Thoracic aorta (tissue), 2 donors: ENCODE measurements around the gene TRAK1. TPM values are rescaled to one million over a fixed set of nuclear protein-coding genes. Genes with fewer than 3 reads are reported as not detected.

Experiments used
- ATAC-seq: fragments of 150-250 bp; one replicate; pipeline ENCODE4 v1.8.0; 2017; ENCODE audit warnings: low read depth; ENCODE audit not compliant: insufficient number of reproducible peaks, low FRiP score
- DNase-seq: peaks from one replicate; pipeline ENCODE4 v3.0.0-alpha.2; 2020; ENCODE audit warnings: low spot score
- H3K27ac ChIP-seq, 2 donors: fragments of 200-600 bp; sonication (generic); 1 replicate in 1 of 2; 2 replicates in 1 of 2; pipeline ENCODE4 v1.5.1; 2016; ENCODE audit warnings: mild to moderate bottlenecking in 2 of 2, moderate library complexity in 2 of 2
- H3K27me3 ChIP-seq: fragments of 200-600 bp; sonication (generic); replicated peaks from 2 replicates; pipeline ENCODE4 v1.6.0; 2016; ENCODE audit warnings: mild to moderate bottlenecking; ENCODE audit not compliant: insufficient read depth
- H3K36me3 ChIP-seq: fragments of 200-600 bp; sonication (generic); one replicate; pipeline ENCODE4 v1.5.1; 2016
- H3K4me1 ChIP-seq, 2 donors: fragments of 200-600 bp; sonication (generic); 1 replicate in 1 of 2; 2 replicates in 1 of 2; pipeline versions ENCODE4 v1.5.1 to v1.6.0; 2016; ENCODE audit warnings: low read depth in 2 of 2, mild to moderate bottlenecking in 1 of 2; ENCODE audit not compliant: control insufficient read depth in 1 of 2
- H3K4me3 ChIP-seq: fragments of 200-600 bp; sonication (generic); 2 replicates; pipeline ENCODE4 v1.5.1; 2016; ENCODE audit warnings: mild to moderate bottlenecking
- H3K9me3 ChIP-seq: fragments of 200-600 bp; sonication (generic); 2 replicates; pipeline ENCODE4 v1.5.1; 2016
- CTCF ChIP-seq: fragments of 200-600 bp; sonication (generic); IDR thresholded peaks from one replicate; pipeline ENCODE4 v1.5.1; 2019; ENCODE audit warnings: antibody characterized with exemption
- total RNA-seq, 2 donors: library from RNA; depleted of rRNA; stranded (reverse); fragments of >200 nt; gene quantifications; one replicate each; pipeline versions ENCODE4 v1.1.0 to v1.2.3, GENCODE V29; 2016

TRAK1 gene
- total RNA-seq, 2 donors from 2014 or later = 35.1 to 36.0 TPM

GRCh38 chr3:42225486-42226363 lies 134.6 kb downstream of the TRAK1 start:
- DNase-seq (no peak), ATAC-seq (no peak)
- H3K4me1 ChIP-seq = peaks cover 0 to under 1% of the 10 kb centered on the region in 2 donors
- no peak overlapping the region for H3K27ac ChIP-seq
- peaks cover 12% of the 10 kb centered on the region for H3K36me3 ChIP-seq
- H3K4me3 ChIP-seq = no peak overlapping the region
- no peaks in the 10 kb centered on the region for H3K27me3 ChIP-seq
- no peaks in the 10 kb centered on the region for H3K9me3 ChIP-seq
- no peak for TF ChIP-seq CTCF

- Histone ChIP-seq H3K9me3 (no peaks in the 10 kb centered on the region), H3K27me3 (no peaks in the 10 kb centered on the region), H3K4me3 (no peak overlapping the region), H3K36me3 (peaks cover 12% of the 10 kb centered on the region), H3K27ac (no peak overlapping the region), H3K4me1 (peaks cover 0 to 6% of the 10 kb centered on the region in 2 donors)
- no peak for TF ChIP-seq CTCF
- ATAC-seq (no peak), DNase-seq (no peak)
Measured at GRCh38 chr3:42226470-42227425, 135.6 kb downstream of the TRAK1 start.

- Histone ChIP-seq H3K4me1 (peaks cover 0 to 6% of the 10 kb centered on the region in 2 donors), H3K27me3 (no peaks in the 10 kb centered on the region), H3K27ac (no peak overlapping the region), H3K9me3 (no peaks in the 10 kb centered on the region), H3K4me3 (no peak overlapping the region), H3K36me3 (peaks cover 1% of the 10 kb centered on the region)
- TF ChIP-seq CTCF = no peak
- DNase-seq (no peak), ATAC-seq (no peak)
Measured at GRCh38 chr3:42228796-42229195, 137.6 kb downstream of the TRAK1 start.

GRCh38 chr3:42229266-42229941 lies 138.2 kb downstream of the TRAK1 start:
- no peak for ATAC-seq
- H3K27ac ChIP-seq = no peak overlapping the region

More at GRCh38 chr3:42229266-42229941, 138.2 kb downstream of the TRAK1 start:
- no peaks in the 10 kb centered on the region for H3K27me3 ChIP-seq
- no peak for TF ChIP-seq CTCF
- no peak overlapping the region for H3K4me3 ChIP-seq
- DNase-seq = no peak
- no peaks in the 10 kb centered on the region for H3K9me3 ChIP-seq
- H3K4me1 ChIP-seq = peaks cover 0 to 6% of the 10 kb centered on the region in 2 donors
- no peaks in the 10 kb centered on the region for H3K36me3 ChIP-seq
